Naive thymus-derived CD4-positive, alpha-beta T cell (primary cell): ENCODE results near the gene NXNL2. TPM values are rescaled to one million over a fixed set of nuclear protein-coding genes. Genes with fewer than 3 reads are reported as not detected.

ENCODE experiments used
- ATAC-seq: fragments of 150-1000 bp; cut with Tn5 transposase; 2 replicates; pipeline ENCODE4 v1.10.0; 2021; ENCODE audit warnings: mild to moderate bottlenecking, moderate library complexity
- CTCF ChIA-PET: fragments of 350-600 bp; sonication (Branson Sonifier 250); formaldehyde crosslinking; loops from one replicate; lab custom pipeline; 2021; ENCODE audit warnings: antibody characterized with exemption; lab: Charles Lee
- POLR2A ChIA-PET: fragments of 350-600 bp; sonication (Branson Sonifier 250); formaldehyde crosslinking; loops from one replicate; lab custom pipeline; 2021; ENCODE audit warnings: antibody characterized with exemption, inconsistent platforms; lab: Charles Lee
- DNase-seq, 9 donors: peaks; one replicate each; pipeline versions ENCODE4 v3.0.0 to v3.0.0-alpha.2; 2020 to 2022; ENCODE audit warnings: mixed read lengths in 1 of 9
- H3K27ac ChIP-seq: one replicate; pipeline ENCODE4 v1.7.0; 2013; ENCODE audit warnings: mild to moderate bottlenecking, low read depth, low read length, moderate library complexity
- H3K27me3 ChIP-seq, 2 donors: one replicate each; pipeline ENCODE4 v1.7.0; 2013; ENCODE audit warnings: low read length in 2 of 2, mild to moderate bottlenecking in 2 of 2, moderate library complexity in 2 of 2; ENCODE audit not compliant: control insufficient read depth in 2 of 2, insufficient read depth in 2 of 2
- H3K36me3 ChIP-seq, 3 experiments: 1 replicate in 2 of 3; 2 replicates in 1 of 3; pipeline ENCODE4 v1.7.0; 2013; ENCODE audit warnings: low read length in 3 of 3, mild to moderate bottlenecking in 3 of 3, moderate library complexity in 1 of 3; ENCODE audit not compliant: insufficient read depth in 3 of 3, control insufficient read depth in 2 of 3
- H3K4me1 ChIP-seq, 2 donors: one replicate each; pipeline ENCODE4 v1.7.0; 2013; ENCODE audit warnings: low read length in 2 of 2, mild to moderate bottlenecking in 2 of 2, moderate library complexity in 1 of 2; ENCODE audit not compliant: control insufficient read depth in 2 of 2, insufficient read depth in 2 of 2
- H3K4me3 ChIP-seq: 2 replicates; pipeline ENCODE4 v1.7.0; 2013; ENCODE audit warnings: mild to moderate bottlenecking, low read length
- H3K9me3 ChIP-seq, 3 experiments: 1 replicate in 2 of 3; 2 replicates in 1 of 3; pipeline ENCODE4 v1.7.0; 2013; ENCODE audit warnings: low read length in 3 of 3; ENCODE audit not compliant: control insufficient read depth in 2 of 3
- H3K27ac Mint-ChIP-seq, 9 donors: one replicate each; pipeline ENCODE4 v1.8.0; 2020 to 2022; ENCODE audit warnings: mixed read lengths in 9 of 9, mild to moderate bottlenecking in 8 of 9, moderate library complexity in 5 of 9, inconsistent platforms in 2 of 9
- H3K27me3 Mint-ChIP-seq, 5 donors: one replicate each; pipeline ENCODE4 v1.8.0; 2021 to 2022; ENCODE audit warnings: mixed read lengths in 5 of 5, mild to moderate bottlenecking in 1 of 5
- H3K36me3 Mint-ChIP-seq, 5 donors: one replicate each; pipeline ENCODE4 v1.8.0; 2020 to 2022; ENCODE audit warnings: mixed read lengths in 5 of 5, mild to moderate bottlenecking in 3 of 5, inconsistent platforms in 1 of 5
- H3K4me1 Mint-ChIP-seq, 7 donors: one replicate each; pipeline ENCODE4 v1.8.0; 2020 to 2022; ENCODE audit warnings: mixed read lengths in 7 of 7, mild to moderate bottlenecking in 3 of 7, inconsistent platforms in 1 of 7
- H3K4me3 Mint-ChIP-seq, 10 donors: one replicate each; pipeline ENCODE4 v1.8.0; 2020 to 2022; ENCODE audit warnings: mild to moderate bottlenecking in 10 of 10, mixed read lengths in 10 of 10, moderate library complexity in 6 of 10, inconsistent platforms in 2 of 10
- H3K9me3 Mint-ChIP-seq, 11 donors: one replicate each; pipeline ENCODE4 v1.8.0; 2020 to 2022; ENCODE audit warnings: mixed read lengths in 11 of 11, mild to moderate bottlenecking in 4 of 11, inconsistent platforms in 1 of 11, moderate library complexity in 1 of 11
- intact Hi-C, 2 donors: fragments of 100-400 bp; cut with micrococcal nuclease; formaldehyde crosslinking; loops; one replicate each; pipeline ENCODE4 v1.15.1; 2023
- polyA plus RNA-seq, 2 donors: library from polyadenylated mRNA; unstranded; fragments of 300-500 nt; fragmentation: Illumina TruSeq; gene quantifications; one replicate each; pipeline ENCODE4 v1.2.3, GENCODE V29; 2021
- total RNA-seq, 6 experiments: library from RNA in 5 of 6; stranded (reverse) in 5 of 6; gene quantifications; 1 replicate in 5 of 6; 2 replicates in 1 of 6; pipeline ENCODE4 v1.2.3 and lab custom pipeline; 2021 to 2026

Gene NXNL2
- total and polyA plus RNA-seq, 7 experiments from 2014 or later, result not detected

- POLR2A ChIA-PET, result no interaction called here
Observed at GRCh38 chr9:88589656-88590055, 54.7 kb downstream of the NXNL2 start.

GRCh38 chr9:88590558-88591146 is 55.7 kb downstream of the NXNL2 start:
- H3K27ac ChIP-seq, result no peak overlapping the region
- Mint-ChIP-seq H3K36me3 (peaks cover 0 to 5% (median 0%) of the 10 kb centered on the region in 5 donors), H3K4me1 (peaks cover 0 to 7% (median 2%) of the 10 kb centered on the region in 7 donors), H3K27ac (no peak overlapping the region), H3K4me3 (no peak overlapping the region), H3K27me3 (peaks cover 0 to 22% (median 6%) of the 10 kb centered on the region in 5 donors), H3K9me3 (peaks cover 0 to 7% (median 0%) of the 10 kb centered on the region in 11 donors)
- H3K9me3 ChIP-seq, result no peaks in the 10 kb centered on the region
- H3K4me3 ChIP-seq, result no peak overlapping the region
- no peaks in the 10 kb centered on the region for H3K4me1 ChIP-seq
- H3K27me3 ChIP-seq, result no peaks in the 10 kb centered on the region
- ChIA-PET POLR2A (no interaction called here), CTCF (interaction anchor here (0.6 to 0.7 kb wide), 2 partner anchors 12 to 407 kb away, joined by 3 to 4 read pairs; no protein-coding TSS in a partner anchor)
- intact Hi-C loops, result loop anchor here (5.0 to 10.0 kb wide), 2 partner anchors 244 to 1512 kb away; no protein-coding TSS in a partner anchor
- DNase-seq (no peak), ATAC-seq (no peak)
- H3K36me3 ChIP-seq, result no peaks in the 10 kb centered on the region

More at GRCh38 chr9:88589656-88590055, 54.7 kb downstream of the NXNL2 start:
- ATAC-seq, result peak; percentile 40
- H3K4me1 ChIP-seq, result no peaks in the 10 kb centered on the region
- H3K4me3 Mint-ChIP-seq, result no peak overlapping the region
- no peaks in the 10 kb centered on the region for H3K36me3 ChIP-seq
- H3K4me1 Mint-ChIP-seq, result peaks cover 0 to 7% (median 5%) of the 10 kb centered on the region in 7 donors
- DNase-seq, result no peak
- H3K27me3 Mint-ChIP-seq, result peaks cover 0 to 22% (median 3%) of the 10 kb centered on the region in 5 donors
- H3K9me3 Mint-ChIP-seq, result peaks cover 0 to 7% (median 0%) of the 10 kb centered on the region in 11 donors
- no peaks in the 10 kb centered on the region for H3K9me3 ChIP-seq
- H3K27me3 ChIP-seq, result no peaks in the 10 kb centered on the region
- H3K27ac Mint-ChIP-seq, result no peak overlapping the region
- CTCF ChIA-PET, result no interaction called here
- peaks cover 0 to 5% (median 0%) of the 10 kb centered on the region in 5 donors for H3K36me3 Mint-ChIP-seq
- intact Hi-C loops, result loop anchor here (5.0 to 10.0 kb wide), 2 partner anchors 245 to 1513 kb away; no protein-coding TSS in a partner anchor
- H3K4me3 ChIP-seq, result no peak overlapping the region
- H3K27ac ChIP-seq, result no peak overlapping the region

GRCh38 chr9:88593537-88594185 is 58.7 kb downstream of the NXNL2 start:
- Histone ChIP-seq H3K9me3 (no peaks in the 10 kb centered on the region), H3K27ac (no peak overlapping the region), H3K4me3 (no peak overlapping the region), H3K36me3 (no peaks in the 10 kb centered on the region), H3K27me3 (no peaks in the 10 kb centered on the region), H3K4me1 (no peaks in the 10 kb centered on the region)
- ChIA-PET CTCF (interaction anchor here (1.3 kb wide), 1 partner anchor 407 kb away, joined by 9 read pairs; no protein-coding TSS in a partner anchor), POLR2A (no interaction called here)
- ATAC-seq (peak; percentile 72), DNase-seq (peak in 8 of 9 donors; percentile 32 to 69 (median 64))
- no peaks in the 10 kb centered on the region for H3K36me3 Mint-ChIP-seq
- no peak overlapping the region for H3K27ac Mint-ChIP-seq
- no peak overlapping the region for H3K4me3 Mint-ChIP-seq
- H3K9me3 Mint-ChIP-seq, result no peaks in the 10 kb centered on the region
- peaks cover 0 to 9% (median 0%) of the 10 kb centered on the region in 7 donors for H3K4me1 Mint-ChIP-seq
- H3K27me3 Mint-ChIP-seq, result peaks cover 8 to 29% (median 16%) of the 10 kb centered on the region in 5 donors
- intact Hi-C loops, result loop anchor here (1.0 to 10.0 kb wide), 5 partner anchors 129 to 1509 kb away; no protein-coding TSS in a partner anchor

Other genes starting within 250 kb of the NXNL2 start
- gene SPIN1, start 146.7 kb upstream of the NXNL2 start, total RNA-seq, result 10 to 100 TPM; 27.5 to 38.4 (median 34.9) TPM
- gene SPIN1, start 146.7 kb upstream of the NXNL2 start, polyA plus RNA-seq, result 10 to 100 TPM; 21.7 to 26.2 TPM